HepG2 (cell line): ENCODE data around the gene ANO6. TPM values are rescaled to one million over a fixed set of nuclear protein-coding genes. Genes with fewer than 3 reads are reported as not detected.

Source experiments
- ATF7-NPFF ChIP-seq: sonication (generic); formaldehyde crosslinking; IDR thresholded peaks from 2 replicates; pipeline ENCODE4 v1.8.1; 2023; ENCODE audit warnings: mild to moderate bottlenecking, low read depth, missing genetic modification reagents, moderate library complexity
- CREB1 ChIP-seq, 2 experiments: fragments of 450-650 bp in 1 of 2; IDR thresholded peaks; 2 replicates each; pipeline ENCODE4 v1.6.1; 2016 to 2017; ENCODE audit warnings: control low read depth in 1 of 2, mild to moderate bottlenecking in 1 of 2, missing compliant biosample characterization in 1 of 2, missing genetic modification characterization in 1 of 2
- E2F5 ChIP-seq: sonication (generic); formaldehyde crosslinking; conservative IDR thresholded peaks from 2 replicates; pipeline ENCODE4 v1.4.0; 2020; ENCODE audit warnings: missing genetic modification reagents
- MYNN ChIP-seq: sonication (generic); formaldehyde crosslinking; IDR thresholded peaks from 2 replicates; pipeline ENCODE4 v1.4.0; 2020; ENCODE audit warnings: mild to moderate bottlenecking, low read depth, missing genetic modification reagents
- NPAS2 ChIP-seq: sonication (generic); formaldehyde crosslinking; IDR thresholded peaks from 2 replicates; pipeline ENCODE4 v1.8.0; 2022; ENCODE audit warnings: mild to moderate bottlenecking, missing genetic modification reagents, borderline replicate concordance
- REL ChIP-seq: sonication (generic); formaldehyde crosslinking; conservative IDR thresholded peaks from 2 replicates; pipeline ENCODE4 v1.8.0; 2022; ENCODE audit warnings: mild to moderate bottlenecking, missing genetic modification reagents, moderate library complexity
- TCF7L2 ChIP-seq: IDR thresholded peaks from 2 replicates; pipeline ENCODE4 v1.6.1; 2011; ENCODE audit warnings: mild to moderate bottlenecking, low read depth, low read length, moderate library complexity
- TOPORS ChIP-seq: sonication (generic); formaldehyde crosslinking; IDR thresholded peaks from 2 replicates; pipeline ENCODE4 v1.8.0; 2023; ENCODE audit warnings: mild to moderate bottlenecking, missing genetic modification reagents
- ZBED4 ChIP-seq: sonication (generic); formaldehyde crosslinking; IDR thresholded peaks from 2 replicates; pipeline ENCODE4 v1.4.0; 2020; ENCODE audit warnings: missing genetic modification reagents, borderline replicate concordance
- ZNF180 ChIP-seq: sonication (generic); formaldehyde crosslinking; IDR thresholded peaks from 2 replicates; pipeline ENCODE4 v1.4.0; 2020; ENCODE audit warnings: low read depth, missing genetic modification reagents, borderline replicate concordance
- ZNF513 ChIP-seq: sonication (generic); formaldehyde crosslinking; conservative IDR thresholded peaks from 2 replicates; pipeline ENCODE4 v1.5.0; 2020; ENCODE audit warnings: missing genetic modification reagents
- polyA plus RNA-seq, 8 experiments: library from polyadenylated mRNA; depleted of rRNA in 3 of 8; stranded (reverse) in 7 of 8; unstranded in 1 of 8; fragments of >200 nt; fragmentation: Illumina TruSeq in 4 of 8; extraction: Trizol in 4 of 8; gene quantifications; 2 replicates each; pipeline versions ENCODE4 v1.2.1 to v1.2.3, GENCODE V29; 2011 to 2016; ENCODE audit warnings: low read depth in 4 of 8, missing spikeins in 1 of 8, mixed read lengths in 1 of 8; ENCODE audit not compliant: insufficient read depth in 1 of 8
- total RNA-seq, 5 experiments: library from RNA; depleted of rRNA; stranded (reverse); fragments of >200 nt; fragmentation: Illumina TruSeq; extraction: Trizol; gene quantifications; 2 replicates each; pipeline ENCODE4 v1.2.3, GENCODE V29; 2016; ENCODE audit warnings: low read depth in 1 of 5
- TF ChIP-seq, protein P1 (sequence below): sonication (generic); formaldehyde crosslinking; IDR thresholded peaks from 2 replicates; pipeline ENCODE4 v1.4.0; 2020; ENCODE audit warnings: missing genetic modification reagents
- TF ChIP-seq, protein P2 (sequence below): fragments of 450-650 bp; IDR thresholded peaks from 2 replicates; pipeline ENCODE4 v1.6.1; 2017; ENCODE audit warnings: mild to moderate bottlenecking

The ANO6 gene
- total and polyA plus RNA-seq, 2 of the 13 experiments (the other 11 are each of a cell fraction or from before 2014, with no cell fraction given): 37.8 to 57.1 TPM

DNA sequence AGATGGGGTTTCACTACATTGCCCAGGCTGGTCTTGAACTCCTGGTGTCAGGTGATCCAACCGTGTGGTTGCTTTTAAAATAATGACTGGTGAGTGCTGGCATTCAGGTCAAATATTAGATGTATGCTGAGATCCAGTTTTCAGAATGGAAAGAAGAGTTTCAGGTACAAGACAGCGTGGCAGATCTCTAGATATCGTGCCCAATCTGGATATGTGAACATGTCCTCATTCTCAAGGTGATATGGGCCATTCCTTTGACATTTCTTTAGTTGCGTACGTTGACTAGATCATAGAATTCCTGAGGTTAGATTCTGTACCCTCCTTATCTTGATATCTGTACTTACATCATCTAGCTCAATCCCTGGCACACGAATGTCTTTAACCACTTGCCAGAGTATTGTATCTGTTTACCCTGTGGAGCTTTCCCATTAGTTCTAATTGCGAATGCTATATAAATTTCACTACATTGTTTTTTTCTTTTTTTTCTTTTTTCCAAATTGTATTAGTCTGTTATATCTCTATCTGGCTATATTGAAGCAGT is 80.2 kb downstream of the ANO6 start (continued):
- TF ChIP-seq, protein P1, sequence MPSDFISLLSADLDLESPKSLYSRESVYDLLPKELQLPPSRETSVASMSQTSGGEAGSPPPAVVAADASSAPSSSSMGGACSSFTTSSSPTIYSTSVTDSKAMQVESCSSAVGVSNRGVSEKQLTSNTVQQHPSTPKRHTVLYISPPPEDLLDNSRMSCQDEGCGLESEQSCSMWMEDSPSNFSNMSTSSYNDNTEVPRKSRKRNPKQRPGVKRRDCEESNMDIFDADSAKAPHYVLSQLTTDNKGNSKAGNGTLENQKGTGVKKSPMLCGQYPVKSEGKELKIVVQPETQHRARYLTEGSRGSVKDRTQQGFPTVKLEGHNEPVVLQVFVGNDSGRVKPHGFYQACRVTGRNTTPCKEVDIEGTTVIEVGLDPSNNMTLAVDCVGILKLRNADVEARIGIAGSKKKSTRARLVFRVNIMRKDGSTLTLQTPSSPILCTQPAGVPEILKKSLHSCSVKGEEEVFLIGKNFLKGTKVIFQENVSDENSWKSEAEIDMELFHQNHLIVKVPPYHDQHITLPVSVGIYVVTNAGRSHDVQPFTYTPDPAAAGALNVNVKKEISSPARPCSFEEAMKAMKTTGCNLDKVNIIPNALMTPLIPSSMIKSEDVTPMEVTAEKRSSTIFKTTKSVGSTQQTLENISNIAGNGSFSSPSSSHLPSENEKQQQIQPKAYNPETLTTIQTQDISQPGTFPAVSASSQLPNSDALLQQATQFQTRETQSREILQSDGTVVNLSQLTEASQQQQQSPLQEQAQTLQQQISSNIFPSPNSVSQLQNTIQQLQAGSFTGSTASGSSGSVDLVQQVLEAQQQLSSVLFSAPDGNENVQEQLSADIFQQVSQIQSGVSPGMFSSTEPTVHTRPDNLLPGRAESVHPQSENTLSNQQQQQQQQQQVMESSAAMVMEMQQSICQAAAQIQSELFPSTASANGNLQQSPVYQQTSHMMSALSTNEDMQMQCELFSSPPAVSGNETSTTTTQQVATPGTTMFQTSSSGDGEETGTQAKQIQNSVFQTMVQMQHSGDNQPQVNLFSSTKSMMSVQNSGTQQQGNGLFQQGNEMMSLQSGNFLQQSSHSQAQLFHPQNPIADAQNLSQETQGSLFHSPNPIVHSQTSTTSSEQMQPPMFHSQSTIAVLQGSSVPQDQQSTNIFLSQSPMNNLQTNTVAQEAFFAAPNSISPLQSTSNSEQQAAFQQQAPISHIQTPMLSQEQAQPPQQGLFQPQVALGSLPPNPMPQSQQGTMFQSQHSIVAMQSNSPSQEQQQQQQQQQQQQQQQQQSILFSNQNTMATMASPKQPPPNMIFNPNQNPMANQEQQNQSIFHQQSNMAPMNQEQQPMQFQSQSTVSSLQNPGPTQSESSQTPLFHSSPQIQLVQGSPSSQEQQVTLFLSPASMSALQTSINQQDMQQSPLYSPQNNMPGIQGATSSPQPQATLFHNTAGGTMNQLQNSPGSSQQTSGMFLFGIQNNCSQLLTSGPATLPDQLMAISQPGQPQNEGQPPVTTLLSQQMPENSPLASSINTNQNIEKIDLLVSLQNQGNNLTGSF (CRISPR knock-in tag): no peak
- no peak for TF ChIP-seq TCF7L2
- TF ChIP-seq REL: no peak
- TF ChIP-seq ATF7-NPFF (CRISPR knock-in tag): no peak
- TF ChIP-seq TOPORS: no peak
- no peak for TF ChIP-seq MYNN (CRISPR knock-in tag)
- TF ChIP-seq NPAS2: no peak
- no peak for TF ChIP-seq ZBED4
- TF ChIP-seq, protein P2, sequence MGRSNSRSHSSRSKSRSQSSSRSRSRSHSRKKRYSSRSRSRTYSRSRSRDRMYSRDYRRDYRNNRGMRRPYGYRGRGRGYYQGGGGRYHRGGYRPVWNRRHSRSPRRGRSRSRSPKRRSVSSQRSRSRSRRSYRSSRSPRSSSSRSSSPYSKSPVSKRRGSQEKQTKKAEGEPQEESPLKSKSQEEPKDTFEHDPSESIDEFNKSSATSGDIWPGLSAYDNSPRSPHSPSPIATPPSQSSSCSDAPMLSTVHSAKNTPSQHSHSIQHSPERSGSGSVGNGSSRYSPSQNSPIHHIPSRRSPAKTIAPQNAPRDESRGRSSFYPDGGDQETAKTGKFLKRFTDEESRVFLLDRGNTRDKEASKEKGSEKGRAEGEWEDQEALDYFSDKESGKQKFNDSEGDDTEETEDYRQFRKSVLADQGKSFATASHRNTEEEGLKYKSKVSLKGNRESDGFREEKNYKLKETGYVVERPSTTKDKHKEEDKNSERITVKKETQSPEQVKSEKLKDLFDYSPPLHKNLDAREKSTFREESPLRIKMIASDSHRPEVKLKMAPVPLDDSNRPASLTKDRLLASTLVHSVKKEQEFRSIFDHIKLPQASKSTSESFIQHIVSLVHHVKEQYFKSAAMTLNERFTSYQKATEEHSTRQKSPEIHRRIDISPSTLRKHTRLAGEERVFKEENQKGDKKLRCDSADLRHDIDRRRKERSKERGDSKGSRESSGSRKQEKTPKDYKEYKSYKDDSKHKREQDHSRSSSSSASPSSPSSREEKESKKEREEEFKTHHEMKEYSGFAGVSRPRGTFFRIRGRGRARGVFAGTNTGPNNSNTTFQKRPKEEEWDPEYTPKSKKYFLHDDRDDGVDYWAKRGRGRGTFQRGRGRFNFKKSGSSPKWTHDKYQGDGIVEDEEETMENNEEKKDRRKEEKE: no peak
- no peak for TF ChIP-seq CREB1 (IDR thresholded peaks at IDR 0.05)
- TF ChIP-seq CREB1 (CRISPR knock-in tag; IDR thresholded peaks at IDR 0.05): no peak
- no peak for TF ChIP-seq ZNF513 (CRISPR knock-in tag)
- TF ChIP-seq ZNF180 (CRISPR knock-in tag): no peak
- no peak for TF ChIP-seq E2F5 (CRISPR knock-in tag)
